Hepatocyte (in vitro differentiated cells): ENCODE results near the gene SYNE2. TPM values are rescaled to one million over a fixed set of nuclear protein-coding genes. Genes with fewer than 3 reads are reported as not detected.

ENCODE experiments used
- DNase-seq: peaks from one replicate; pipeline ENCODE4 v3.0.0-alpha.2; 2016; ENCODE audit warnings: low spot score
- H2AFZ ChIP-seq: fragments of 200-600 bp; sonication (generic); 2 replicates; pipeline ENCODE4 v1.6.0; 2016; ENCODE audit warnings: antibody characterized with exemption, mild to moderate bottlenecking
- H3K27ac ChIP-seq: fragments of 200-600 bp; sonication (generic); 2 replicates; pipeline ENCODE4 v1.5.1; 2016; ENCODE audit warnings: mild to moderate bottlenecking
- H3K27me3 ChIP-seq: fragments of 200-600 bp; sonication (generic); 2 replicates; pipeline ENCODE4 v1.6.1; 2016
- H3K36me3 ChIP-seq: fragments of 200-600 bp; sonication (generic); replicated peaks from 2 replicates; pipeline ENCODE4 v1.5.1; 2016; ENCODE audit warnings: low read depth; ENCODE audit not compliant: insufficient read depth
- H3K4me1 ChIP-seq: fragments of 200-600 bp; sonication (generic); 2 replicates; pipeline ENCODE4 v1.5.1; 2016; ENCODE audit warnings: mild to moderate bottlenecking, moderate library complexity; ENCODE audit not compliant: insufficient read depth
- H3K4me2 ChIP-seq: fragments of 200-600 bp; sonication (generic); 2 replicates; pipeline ENCODE4 v1.6.0; 2016
- H3K4me3 ChIP-seq: fragments of 200-600 bp; sonication (generic); 2 replicates; pipeline ENCODE4 v1.5.1; 2016; ENCODE audit warnings: mild to moderate bottlenecking
- H3K79me2 ChIP-seq: fragments of 200-600 bp; sonication (generic); 2 replicates; pipeline ENCODE4 v1.6.0; 2017; ENCODE audit warnings: mild to moderate bottlenecking
- H3K9me2 ChIP-seq: fragments of 200-600 bp; sonication (generic); replicated peaks from 2 replicates; pipeline ENCODE4 v1.6.0; 2017; ENCODE audit warnings: mild to moderate bottlenecking; ENCODE audit not compliant: insufficient read depth
- H3K9me3 ChIP-seq: fragments of 200-600 bp; sonication (generic); 2 replicates; pipeline ENCODE4 v1.5.1; 2016; ENCODE audit warnings: low read depth, mild to moderate bottlenecking
- H4K20me1 ChIP-seq: fragments of 200-600 bp; sonication (generic); 2 replicates; pipeline ENCODE4 v1.6.0; 2016; ENCODE audit warnings: mild to moderate bottlenecking; ENCODE audit not compliant: insufficient read depth, poor library complexity, severe bottlenecking
- CTCF ChIP-seq: fragments of 200-600 bp; sonication (generic); IDR thresholded peaks from 2 replicates; pipeline ENCODE4 v1.5.1; 2016; ENCODE audit warnings: antibody characterized with exemption, mild to moderate bottlenecking; ENCODE audit not compliant: poor library complexity
- EZH2 ChIP-seq: fragments of 200-600 bp; sonication (generic); IDR thresholded peaks from 2 replicates; pipeline ENCODE4 v1.6.1; 2016; ENCODE audit warnings: antibody characterized with exemption, mild to moderate bottlenecking, borderline replicate concordance
- EZH2phosphoT487 ChIP-seq: fragments of 200-600 bp; sonication (generic); IDR thresholded peaks from one replicate; pipeline ENCODE4 v1.6.1; 2018; ENCODE audit warnings: antibody characterized with exemption, mild to moderate bottlenecking, low read depth, moderate library complexity; ENCODE audit not compliant: unreplicated experiment, severe bottlenecking
- WGBS: methylation state at CpG from one replicate; pipeline ENCODE4 v1.1.6; 2016; ENCODE audit warnings: low lambda C conversion rate; ENCODE audit errors: missing lambda C conversion rate; 5-methylcytosine and 5-hydroxymethylcytosine counted together
- polyA plus RNA-seq: library from polyadenylated mRNA; unstranded; fragments of >200 nt; fragmentation: Nextera tagmentation; extraction: Ambion mirVana; gene quantifications from 2 replicates; pipeline ENCODE4 v1.2.1, GENCODE V29; 2016
- total RNA-seq: library from RNA; depleted of rRNA; stranded (reverse); fragments of >200 nt; gene quantifications from 2 replicates; pipeline ENCODE4 v1.2.3, GENCODE V29; 2014

Gene SYNE2
- total and polyA plus RNA-seq, 2 experiments from 2014 or later: 21.0 to 58.6 TPM

DNA sequence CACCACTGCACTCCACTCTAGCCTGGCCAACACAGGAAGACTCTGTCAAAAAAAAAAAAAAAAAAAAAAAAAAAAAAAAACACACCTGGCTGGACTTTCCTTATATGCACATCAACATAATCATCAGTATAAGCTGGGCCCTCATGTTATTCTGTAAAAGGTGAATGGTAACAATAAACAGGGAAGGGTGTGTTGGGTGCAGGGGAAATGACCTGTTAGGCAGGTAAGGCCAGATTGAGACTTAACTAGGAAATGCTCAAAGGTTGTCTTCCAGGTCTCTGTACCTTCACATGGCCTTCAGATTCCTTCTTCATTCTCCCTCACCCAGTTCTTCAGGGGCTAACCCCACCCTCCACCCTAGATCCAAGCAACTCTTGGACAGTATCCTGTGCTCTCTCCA, 393.9 kb downstream of the SYNE2 start:
- Histone ChIP-seq H3K9me2 (no peaks in the 10 kb centered on the region), H4K20me1 (no peaks in the 10 kb centered on the region), H3K27me3 (no peaks in the 10 kb centered on the region), H3K4me2 (no peak overlapping the region), H3K79me2 (no peaks in the 10 kb centered on the region), H3K4me3 (no peak overlapping the region), H3K9me3 (no peaks in the 10 kb centered on the region), H3K27ac (no peak overlapping the region), H3K36me3 (no peaks in the 10 kb centered on the region), H3K4me1 (no peaks in the 10 kb centered on the region), H2AFZ (no peak overlapping the region)
- TF ChIP-seq EZH2 (no peak), EZH2phosphoT487 (no peak), CTCF (no peak)
- DNase-seq: no peak

DNA sequence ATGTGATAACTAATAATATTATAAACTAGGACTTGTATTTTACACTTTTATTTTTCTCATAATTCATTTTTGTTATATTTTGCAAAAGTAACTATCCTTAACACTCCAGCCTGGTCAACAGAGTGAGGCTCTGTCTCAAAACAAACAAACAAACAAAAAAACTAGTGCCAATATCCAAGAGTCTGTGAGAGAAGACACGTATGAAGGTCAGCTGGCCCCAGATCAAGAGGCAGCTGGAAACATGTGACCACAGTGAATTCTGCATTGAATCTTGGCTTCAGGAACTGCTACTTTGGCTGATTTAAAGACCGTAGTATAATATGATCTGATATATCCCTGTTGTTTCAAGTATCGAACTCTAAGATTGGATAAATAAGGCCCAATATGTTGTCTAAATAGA, 394.4 kb downstream of the SYNE2 start:
- DNase-seq: no peak
- Histone ChIP-seq H3K9me2 (no peaks in the 10 kb centered on the region), H3K36me3 (no peaks in the 10 kb centered on the region), H3K27me3 (no peaks in the 10 kb centered on the region), H3K4me3 (no peak overlapping the region), H3K4me2 (no peak overlapping the region), H3K79me2 (no peaks in the 10 kb centered on the region), H3K4me1 (no peaks in the 10 kb centered on the region), H3K27ac (no peak overlapping the region), H2AFZ (no peak overlapping the region), H3K9me3 (no peaks in the 10 kb centered on the region), H4K20me1 (no peaks in the 10 kb centered on the region)
- WGBS: 96% methylated on average over 3 of the region's 3 CpGs
- TF ChIP-seq EZH2: no peak
- no peak for TF ChIP-seq EZH2phosphoT487
- no peak for TF ChIP-seq CTCF

DNA sequence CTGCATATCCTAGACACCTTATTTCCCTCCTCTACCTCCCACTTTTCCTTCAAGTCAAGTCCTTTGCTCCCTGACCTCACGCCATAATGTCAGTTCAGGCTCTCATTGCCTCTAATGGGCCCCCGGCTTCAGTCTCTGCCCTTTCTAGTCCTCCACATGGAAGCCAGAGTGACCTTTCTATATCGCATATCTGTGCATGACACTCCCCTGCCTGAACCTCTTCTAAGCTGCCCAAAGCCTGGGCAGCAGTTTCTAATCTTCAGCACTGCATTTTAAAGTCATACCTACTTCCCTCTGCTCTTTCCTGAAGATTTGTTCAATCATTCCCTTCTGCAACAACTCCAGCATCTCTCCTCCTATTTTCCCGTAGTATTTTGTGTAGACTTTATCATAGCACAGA, 395.9 kb downstream of the SYNE2 start:
- Histone ChIP-seq H4K20me1 (no peaks in the 10 kb centered on the region), H2AFZ (no peak overlapping the region), H3K9me2 (no peaks in the 10 kb centered on the region), H3K36me3 (no peaks in the 10 kb centered on the region), H3K4me2 (no peak overlapping the region), H3K4me1 (no peaks in the 10 kb centered on the region), H3K9me3 (no peaks in the 10 kb centered on the region), H3K27me3 (no peaks in the 10 kb centered on the region), H3K4me3 (no peak overlapping the region), H3K79me2 (no peaks in the 10 kb centered on the region), H3K27ac (no peak overlapping the region)
- 76% methylated on average over 4 of the region's 4 CpGs for WGBS
- TF ChIP-seq EZH2phosphoT487 (no peak), CTCF (no peak)
- DNase-seq: no peak

DNA sequence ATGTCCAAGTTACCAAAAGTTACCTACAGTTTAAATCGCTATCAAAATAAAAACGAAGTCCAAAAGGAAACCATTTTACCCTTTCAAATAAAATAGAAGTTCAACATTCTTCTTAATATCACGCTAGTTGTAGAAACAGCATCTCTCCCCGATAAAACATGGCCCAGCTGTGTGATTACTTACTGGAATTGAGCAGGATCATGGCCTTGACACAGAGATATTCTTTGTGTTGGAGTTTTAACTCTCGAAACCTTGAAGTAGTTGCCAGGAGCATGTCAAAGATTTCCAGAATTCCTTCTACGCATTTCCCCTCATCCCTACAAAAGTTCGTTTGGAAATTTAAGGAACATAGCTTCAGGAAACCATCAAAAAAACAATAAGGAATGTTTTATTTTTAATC, 396.6 kb downstream of the SYNE2 start:
- Histone ChIP-seq H3K27me3 (no peaks in the 10 kb centered on the region), H3K36me3 (no peaks in the 10 kb centered on the region), H3K79me2 (no peaks in the 10 kb centered on the region), H3K4me1 (no peaks in the 10 kb centered on the region), H4K20me1 (no peaks in the 10 kb centered on the region), H3K27ac (no peak overlapping the region), H3K4me2 (no peak overlapping the region), H3K4me3 (no peak overlapping the region), H3K9me3 (no peaks in the 10 kb centered on the region), H3K9me2 (no peaks in the 10 kb centered on the region), H2AFZ (no peak overlapping the region)
- no peak for DNase-seq
- TF ChIP-seq EZH2phosphoT487 (no peak), CTCF (no peak), EZH2 (no peak)
- 84% methylated on average over 7 of the region's 7 CpGs for WGBS
